ENCODE data around the gene TNIK.
"Not testable (repeated sequence)": the region's sequence is repeated elsewhere in the genome, so short reads cannot be mapped to it uniquely, and the experiment has no call there.

The TNIK gene

DNA sequence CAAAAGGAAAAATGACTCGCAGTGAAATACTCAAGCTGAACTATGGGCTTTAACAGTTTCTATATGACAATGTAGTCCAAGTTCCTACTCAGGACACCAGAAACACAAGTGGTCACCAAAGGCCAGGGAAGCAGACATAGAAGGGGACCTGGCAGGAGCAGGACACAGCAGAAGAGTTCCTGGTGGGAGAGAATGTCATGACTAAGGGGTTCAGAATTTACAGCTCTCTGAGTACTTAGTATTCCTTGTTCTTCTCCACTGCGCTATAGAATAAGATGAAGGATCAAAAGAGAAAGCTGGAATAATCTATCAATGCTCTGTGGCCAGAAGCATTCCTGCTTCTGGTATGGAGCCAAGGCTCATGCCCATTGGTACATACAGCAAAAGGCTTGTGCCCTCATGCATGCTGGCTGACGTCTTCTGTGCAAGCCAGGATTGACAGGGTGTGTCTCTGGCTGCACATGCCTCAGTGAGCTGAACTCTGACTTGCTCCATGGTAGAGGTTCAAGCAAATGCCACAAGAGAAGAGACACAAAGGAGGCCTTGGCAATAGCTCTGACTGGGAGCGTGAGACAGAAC, 305.0 kb downstream of the TNIK start:
- no peak for DNase-seq

DNA sequence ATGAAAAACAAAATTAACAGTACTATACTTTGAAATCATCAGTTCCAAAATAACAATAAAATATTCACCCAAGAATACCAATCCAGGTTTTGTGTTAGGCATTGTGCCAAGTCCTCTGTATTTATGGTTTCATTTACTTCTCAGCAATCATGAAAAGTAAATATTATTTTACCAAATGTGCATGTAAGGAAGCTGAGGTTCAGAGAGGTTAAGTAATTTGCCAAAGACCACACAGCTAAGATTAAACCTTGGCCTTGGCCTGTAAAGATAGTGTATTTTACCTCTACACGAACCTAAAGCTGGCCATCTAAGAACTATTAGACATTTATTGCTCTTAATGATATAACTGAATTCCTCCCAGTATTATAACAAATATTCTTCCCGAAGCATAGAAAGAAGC, 309.3 kb downstream of the TNIK start:
- no peak for DNase-seq

DNA sequence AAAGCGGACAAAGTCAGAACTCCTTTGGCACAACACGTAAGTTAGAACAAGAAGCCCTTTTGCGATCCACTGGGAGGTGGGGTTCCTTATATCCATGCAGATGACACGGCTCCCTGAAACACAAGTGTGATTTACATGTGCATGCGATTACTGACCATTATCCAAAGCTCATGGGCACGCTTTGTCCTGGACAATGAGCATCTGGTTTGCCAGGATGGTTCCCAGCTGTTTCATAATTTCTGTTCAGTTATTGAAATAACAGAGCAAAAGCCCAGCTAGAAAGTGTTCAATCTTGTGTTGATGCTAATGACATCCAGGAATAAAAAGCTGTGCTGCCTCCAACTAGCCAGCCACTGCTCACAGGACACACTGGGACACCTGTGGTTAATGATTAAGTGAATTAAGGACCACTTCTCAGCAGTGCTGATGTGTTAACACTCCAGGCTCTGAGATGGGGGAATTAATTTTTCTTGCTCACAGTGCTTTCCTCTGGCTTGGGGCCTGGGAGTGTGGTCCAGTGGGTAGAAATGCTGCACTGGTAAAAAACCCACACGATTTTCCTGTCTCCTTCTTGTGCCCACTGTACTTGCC, 310.6 kb downstream of the TNIK start:
- no peak for DNase-seq

DNA sequence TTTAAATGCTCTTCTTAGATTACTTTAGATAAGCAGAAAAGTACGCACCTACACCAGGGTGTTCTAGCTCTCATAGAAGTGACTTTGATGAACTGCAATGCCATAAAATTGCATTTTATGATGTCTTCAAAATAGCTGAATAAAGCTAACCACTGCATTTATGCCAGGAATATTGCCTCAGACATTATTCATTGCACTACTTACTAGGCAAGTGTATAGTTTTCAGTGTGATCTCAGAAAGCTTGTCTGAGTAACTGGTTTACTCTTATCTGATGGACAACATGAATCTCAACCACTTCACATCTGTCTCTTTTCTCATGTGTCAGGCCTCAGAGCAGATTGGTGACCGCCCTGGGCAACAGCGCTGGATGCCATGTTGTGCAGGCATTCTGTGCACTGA, 314.4 kb downstream of the TNIK start:
- no peak for DNase-seq

DNA sequence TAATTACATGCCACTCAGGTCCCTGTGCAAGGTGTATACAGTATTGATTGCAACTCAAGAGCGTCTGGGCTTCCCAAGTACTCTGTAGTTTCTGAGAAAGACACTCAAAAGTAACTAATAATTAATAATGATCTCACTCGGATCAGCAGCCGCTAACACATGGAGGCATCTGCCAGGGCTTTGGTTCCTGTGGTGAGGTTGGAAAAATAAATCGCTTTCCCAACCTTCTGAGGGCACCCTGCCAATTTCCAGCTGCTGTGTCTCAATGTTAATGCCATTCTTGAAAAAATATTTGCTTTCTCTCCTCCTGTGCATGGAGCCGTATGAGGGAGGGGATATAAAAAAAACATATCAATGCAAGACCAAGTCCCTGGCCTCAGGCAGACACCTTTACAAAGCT, 317.2 kb downstream of the TNIK start:
- no peak for DNase-seq

DNA sequence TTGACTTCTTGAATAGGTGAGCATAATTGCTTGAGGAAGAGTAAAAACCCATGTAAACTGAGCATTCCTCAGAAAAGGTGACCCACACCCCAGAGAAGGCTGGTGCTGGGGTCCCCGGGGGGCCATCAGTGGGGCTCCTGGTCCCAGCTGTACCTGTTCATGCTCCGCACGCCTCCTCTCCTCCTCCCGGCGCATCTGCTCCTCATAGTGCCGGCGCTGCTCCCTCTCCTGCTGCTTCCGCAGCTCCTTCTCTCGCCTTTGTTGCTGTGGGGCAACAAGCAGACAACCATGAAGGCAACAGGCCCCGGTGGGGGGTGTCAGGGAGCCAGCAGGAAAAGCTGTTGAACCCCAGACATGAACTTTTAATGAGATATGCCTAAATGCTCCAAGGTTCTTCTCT, 320.0 kb downstream of the TNIK start:
- DNase-seq, result no peak

DNA sequence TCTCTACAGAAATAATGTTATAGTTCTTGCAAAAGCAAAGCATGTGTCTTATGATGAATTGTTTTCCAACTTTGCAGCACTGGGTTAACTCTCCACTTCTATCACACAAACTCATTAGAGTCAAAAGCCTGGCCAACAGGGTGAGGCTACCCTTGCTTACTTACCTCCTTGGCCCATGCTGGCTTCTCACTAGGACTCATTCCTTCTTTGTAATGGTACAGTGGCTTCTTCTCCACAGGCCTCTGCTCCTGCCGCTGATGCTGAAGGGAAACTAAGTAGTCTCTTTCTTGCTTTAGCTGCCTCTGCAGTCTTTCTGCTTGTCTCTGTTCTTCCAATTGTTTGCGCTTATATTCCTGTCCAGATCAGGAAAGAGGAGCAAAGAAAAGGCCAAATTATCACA, 322.2 kb downstream of the TNIK start:
- DNase-seq, result no peak

DNA sequence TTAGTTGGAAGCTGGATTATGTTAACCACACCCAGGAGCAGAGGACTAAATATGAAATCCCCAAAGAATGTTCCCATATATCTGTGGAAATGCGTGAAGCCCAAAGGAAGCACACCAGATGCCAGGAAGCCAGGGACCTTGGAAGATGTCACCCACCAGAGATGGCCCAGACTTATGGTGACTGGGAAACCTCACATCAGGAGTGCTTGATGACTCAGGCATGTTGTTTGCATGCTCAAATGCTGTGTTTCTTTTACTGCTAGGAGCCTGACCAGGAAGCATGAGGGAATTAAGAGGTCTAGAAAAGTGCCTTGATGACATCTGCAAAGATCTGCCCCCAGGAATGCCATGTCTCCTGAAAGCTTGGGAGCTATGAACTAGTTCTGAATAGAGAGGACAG, 324.7 kb downstream of the TNIK start:
- DNase-seq, result no peak

DNA sequence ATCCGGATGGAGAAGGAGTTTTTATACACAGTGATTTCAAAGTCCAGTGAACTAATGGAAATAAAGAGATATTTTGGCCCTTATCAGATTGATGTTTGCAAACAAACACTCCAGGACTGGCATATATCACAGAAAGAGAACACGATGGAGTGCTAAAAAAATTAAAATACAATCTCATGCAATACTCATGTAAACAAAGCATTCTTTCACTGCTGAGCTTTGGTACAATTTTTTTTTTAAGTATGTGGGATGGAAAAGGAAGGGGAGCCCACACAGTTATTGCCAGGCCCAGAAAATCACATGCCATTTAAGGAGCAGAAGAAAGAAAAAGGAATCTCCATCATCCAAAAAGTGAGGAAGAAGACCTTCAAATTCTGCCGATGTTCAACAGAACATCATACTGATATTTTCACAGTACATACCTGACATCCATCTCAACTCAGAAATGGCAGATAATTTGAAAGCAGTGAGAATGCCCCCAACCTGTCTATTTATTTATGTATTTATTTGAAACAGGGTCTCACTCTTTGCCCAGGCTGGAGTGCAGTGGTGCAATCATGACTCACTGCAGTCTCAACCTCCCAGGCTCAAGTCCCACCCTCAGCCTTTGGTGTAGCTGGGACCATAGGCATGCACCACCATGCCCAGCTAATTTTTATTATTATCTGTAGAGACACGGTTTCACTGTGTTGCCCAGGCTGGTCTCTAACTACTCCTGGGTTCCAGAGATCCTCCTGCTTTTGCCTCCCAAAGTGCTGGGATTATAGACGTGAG, 326.2 kb downstream of the TNIK start:
- DNase-seq, result no peak

DNA sequence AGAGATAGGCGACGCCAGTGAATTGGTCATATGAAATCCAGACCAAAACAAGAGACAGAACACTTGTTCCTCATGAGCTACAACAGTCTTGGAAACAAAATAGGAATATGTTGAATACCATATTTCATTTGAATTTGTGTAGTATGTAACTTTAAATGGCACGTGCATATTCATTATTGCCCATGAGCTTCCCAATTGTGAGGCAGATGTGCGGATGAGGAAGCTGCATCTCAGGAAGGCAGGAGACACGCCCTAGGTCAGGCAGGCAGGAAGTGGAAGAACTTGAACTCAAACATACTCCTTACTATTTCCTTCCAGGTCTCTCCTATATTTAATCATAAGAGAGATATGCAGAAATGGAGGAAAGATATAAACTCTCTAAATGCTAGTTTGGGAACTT, 326.9 kb downstream of the TNIK start:
- DNase-seq, result no peak

DNA sequence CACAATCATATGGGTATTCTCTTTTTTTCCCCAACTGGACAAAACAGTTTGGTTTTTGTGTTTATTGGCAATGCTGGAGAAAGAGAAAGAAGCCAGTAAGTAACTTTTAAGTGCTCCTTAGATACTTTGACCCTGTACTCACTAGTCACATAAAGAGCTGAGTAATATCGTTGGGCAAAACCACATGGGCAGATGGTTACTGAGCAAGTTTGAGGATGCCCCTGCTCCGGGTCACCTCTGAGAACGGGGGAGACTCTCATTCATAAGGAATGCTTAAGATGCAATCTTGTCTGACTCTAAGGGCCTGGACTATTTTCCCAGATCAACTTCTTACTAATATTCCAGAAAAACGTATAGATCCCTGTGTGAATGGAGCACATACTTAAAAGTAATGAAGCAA, 327.3 kb downstream of the TNIK start:
- no peak for DNase-seq

DNA sequence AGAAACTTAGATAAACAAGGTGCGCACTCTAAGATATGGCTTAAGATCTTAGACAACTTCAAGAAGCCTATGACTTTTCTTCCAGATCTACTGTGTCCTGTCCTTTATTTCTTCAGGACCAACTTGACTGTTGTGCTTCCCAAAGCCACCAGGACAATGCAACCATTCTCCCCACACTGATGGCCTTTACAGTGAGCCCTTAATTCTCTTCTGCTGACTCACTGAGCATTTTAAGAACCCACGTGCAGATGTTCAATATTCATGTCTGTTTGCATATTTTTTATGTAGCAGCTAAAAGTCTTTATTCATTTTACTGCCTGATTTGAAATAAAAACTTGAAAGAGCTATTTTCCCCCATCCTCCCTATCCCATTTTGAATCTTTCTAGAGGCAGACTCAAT, 330.4 kb downstream of the TNIK start:
- no peak for DNase-seq

DNA sequence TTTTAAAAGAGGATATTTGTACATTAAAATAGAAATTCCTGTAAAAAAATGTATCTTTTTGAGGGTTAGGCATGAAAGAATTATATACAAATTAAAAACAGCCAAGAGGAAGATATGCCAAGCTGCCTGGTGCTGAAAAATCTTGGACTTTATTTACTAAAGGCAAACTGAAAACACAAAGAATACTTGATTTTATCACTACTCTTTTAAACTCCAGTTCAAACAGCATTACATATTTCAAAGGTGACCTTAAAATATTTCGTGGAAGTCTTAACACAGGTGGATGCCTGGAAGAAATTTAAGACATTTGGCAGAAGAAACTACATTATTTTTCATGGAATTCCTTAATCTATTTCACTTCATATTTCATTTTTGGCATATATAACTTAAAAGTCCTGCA, 332.6 kb downstream of the TNIK start:
- no peak for DNase-seq

DNA sequence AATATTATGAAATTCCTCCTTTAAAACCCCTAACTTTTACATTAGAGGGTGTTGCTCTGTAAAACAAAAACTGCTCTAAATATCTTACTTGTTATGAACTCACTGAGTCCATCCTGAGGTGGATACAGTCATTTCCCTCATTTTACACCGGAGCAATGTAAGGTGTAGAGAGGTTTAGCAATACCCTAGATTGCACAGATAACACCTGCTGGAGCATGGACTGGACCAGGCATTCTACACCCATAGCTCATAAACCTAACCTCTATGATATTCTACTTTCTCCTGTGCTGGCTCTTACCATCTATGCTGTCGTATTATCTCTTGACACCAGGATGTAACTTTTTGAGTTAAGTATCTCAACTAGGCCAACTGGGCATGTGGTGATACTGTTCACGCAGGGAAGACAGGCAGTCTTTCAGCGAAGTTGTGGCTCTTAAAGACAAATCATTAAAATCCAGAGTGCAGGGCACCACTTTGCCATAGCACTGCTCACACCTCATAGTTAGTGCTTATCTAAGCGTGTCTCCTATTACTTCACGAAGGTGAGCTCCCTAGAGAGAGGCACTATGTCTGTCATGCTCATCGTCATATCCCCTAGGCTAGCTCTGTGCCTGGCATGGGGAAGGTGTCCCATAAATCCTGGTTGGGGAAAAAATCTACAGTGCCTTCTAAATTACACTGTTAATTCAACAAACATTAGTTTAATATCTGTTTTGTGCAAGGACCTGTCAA, 333.6 kb downstream of the TNIK start:
- no peak for DNase-seq

DNA sequence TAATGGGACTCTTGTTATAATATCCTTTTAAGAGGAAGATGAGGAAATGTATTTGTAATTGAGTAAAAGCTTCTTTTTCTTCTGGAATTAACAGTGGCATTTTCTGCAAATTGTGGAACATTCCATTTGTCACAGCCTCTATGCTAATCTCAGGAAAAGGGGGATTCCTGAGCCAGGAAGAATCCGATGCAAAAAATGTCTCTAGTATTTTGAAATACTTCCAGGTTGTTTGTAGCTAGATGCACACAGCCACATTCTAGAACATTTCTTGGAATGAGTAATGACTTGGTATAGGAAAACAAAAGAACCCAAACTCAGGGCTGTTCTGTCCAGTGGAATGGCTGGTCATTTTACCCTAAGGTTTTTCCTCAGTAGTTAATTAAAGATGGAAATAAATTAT, 335.2 kb downstream of the TNIK start:
- no peak for DNase-seq

DNA sequence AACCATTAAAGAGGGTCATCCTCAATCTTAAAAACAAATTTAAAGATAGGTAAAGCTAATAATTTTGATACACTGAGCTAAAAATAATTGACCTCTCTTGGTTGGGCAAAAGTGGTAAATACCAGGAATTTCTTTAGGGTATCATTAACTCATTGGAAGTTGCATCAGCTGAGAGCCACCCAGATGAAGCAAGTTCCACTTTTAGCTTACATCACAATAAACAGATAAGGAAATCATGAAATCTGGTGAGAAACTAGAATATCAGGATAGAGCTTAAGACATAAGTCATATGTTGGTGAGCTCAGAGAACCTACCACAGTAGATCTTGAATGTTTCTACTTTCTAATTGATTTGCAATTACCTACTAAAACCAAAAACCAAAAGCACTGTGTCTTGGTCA, 336.3 kb downstream of the TNIK start:
- DNase-seq, result no peak

DNA sequence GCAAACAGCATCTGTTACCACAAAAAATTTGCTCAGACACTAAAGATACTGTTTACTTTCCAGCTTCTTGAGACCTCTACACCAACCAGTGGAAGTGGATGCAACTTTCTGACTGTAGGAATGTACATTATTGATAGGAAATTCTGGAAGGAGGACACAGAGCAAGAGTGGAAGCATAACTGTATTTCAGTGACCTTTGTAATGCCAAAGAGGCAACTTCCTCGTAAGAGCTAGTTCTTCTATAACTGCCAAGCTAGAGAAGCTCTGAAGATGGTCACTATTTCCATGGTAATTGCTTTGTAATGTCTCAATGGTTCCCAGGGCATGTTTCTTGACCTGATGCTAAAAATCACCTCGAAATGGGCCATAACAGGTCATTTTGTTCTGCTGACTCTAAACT, 337.3 kb downstream of the TNIK start:
- DNase-seq, result no peak

DNA sequence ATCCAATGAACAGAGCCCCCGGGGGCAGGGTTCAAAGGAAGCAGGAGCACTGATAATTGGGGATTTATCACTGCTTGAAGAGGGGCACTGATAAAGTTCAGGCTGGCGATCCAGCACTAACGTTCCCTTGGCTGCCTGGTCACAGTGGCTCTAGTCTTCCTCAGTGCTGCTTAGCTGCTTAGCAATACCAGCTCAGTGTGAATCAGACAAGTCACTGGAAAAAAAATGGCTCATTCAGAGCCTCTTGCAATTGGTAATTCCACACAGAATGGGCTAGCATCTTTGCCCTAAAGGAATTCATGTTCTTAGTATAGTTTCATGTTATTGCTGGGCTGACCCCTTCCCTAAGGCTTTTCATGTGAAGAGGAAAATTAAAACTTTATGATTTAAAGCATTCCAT, 338.0 kb downstream of the TNIK start:
- DNase-seq, result no peak

DNA sequence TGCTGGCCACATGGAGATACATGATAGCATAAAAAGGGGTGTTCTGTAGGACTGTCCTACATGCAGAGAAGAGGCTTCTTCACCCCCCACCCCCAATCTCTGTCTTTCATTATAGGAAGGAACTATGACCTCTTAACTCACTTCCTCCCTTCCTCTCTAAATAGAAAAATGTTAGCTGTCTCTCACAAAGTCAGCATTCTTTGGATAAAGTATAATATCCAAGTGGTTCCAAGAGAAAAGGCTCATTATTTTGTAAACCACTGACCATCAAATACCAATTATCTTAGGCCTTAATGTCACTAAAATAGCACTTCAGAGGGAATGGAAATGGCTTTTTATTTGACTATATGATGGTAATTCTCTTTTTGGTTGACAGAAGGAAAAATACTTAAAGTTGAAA, 338.4 kb downstream of the TNIK start:
- no peak for DNase-seq

DNA sequence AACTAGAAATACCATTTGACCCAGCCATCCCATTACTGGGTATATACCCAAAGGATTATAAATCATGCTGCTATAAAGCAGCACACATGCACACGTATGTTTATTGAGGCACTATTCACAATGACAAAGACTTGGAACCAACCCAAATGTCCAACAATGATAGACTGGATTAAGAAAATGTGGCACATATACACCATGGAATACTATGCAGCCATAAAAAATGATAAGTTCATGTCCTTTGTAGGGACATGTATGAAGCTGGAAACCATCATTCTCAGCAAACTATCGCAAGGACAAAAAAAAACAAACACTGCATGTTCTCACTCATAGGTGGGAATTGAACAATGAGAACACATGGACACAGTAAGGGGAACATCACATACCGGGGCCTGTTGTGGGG, 340.8 kb downstream of the TNIK start:
- not testable (repeated sequence) for DNase-seq

DNA sequence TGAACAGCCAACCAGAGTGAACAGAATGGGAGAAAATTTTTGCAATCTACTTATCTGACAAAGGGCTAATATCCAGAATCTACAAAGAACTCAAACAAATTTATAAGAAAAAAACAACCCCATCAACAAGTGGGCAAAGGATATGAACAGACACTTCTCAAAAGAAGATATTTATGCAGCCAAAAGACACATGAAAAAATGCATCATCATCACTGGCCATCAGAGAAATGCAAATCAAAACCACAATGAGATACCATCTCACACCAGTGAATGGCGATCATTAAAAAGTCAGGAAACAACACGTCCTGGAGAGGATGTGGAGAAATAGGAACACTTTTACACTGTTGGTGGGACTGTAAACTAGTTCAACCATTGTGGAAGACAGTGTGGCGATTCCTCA, 341.2 kb downstream of the TNIK start:
- DNase-seq, result not testable (repeated sequence)

DNA sequence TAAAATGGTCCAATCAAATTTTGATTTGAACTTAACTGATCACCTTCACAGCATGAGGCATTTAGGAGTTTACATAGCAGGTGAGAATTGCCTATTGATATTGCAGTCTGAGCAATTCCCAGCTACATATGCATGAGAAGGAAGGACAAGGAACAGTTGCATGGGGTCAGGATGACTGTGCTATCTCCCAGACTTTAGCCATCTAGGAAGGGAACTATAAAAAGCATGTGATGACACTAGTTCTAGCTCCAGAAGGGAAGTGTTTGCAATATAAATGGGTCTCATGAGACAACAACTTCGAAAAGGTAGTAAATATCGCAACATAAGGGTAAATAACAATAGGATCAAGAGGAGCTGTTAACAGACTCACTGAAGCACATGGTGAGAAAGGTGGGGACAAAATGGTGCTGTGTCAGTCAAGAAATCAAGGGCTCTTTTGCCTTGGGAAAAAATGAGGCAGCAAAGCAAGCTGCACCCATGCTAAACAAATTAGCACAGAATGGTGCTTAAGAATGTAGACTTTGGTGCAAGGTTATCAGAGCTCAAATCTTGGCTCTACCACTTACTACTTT, 343.3 kb downstream of the TNIK start:
- no peak for DNase-seq

DNA sequence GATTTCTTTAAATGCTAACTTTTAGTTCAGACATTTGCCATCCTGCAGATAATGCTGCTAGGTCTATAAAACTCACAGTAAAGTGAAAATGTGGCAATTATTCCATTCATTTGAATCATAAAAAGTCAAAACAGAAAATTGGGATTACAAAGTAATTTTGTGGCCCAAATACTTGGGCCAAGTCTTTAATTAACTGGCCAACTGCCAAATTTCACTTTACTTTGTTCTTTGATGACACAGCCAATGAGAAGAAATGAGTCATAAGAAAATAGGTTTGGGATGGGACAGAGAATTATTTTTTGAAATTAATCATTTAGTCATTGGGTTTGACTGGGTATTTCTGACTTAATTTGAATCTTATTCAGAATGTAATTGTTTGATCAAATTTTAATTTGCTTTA, 343.8 kb downstream of the TNIK start:
- no peak for DNase-seq

DNA sequence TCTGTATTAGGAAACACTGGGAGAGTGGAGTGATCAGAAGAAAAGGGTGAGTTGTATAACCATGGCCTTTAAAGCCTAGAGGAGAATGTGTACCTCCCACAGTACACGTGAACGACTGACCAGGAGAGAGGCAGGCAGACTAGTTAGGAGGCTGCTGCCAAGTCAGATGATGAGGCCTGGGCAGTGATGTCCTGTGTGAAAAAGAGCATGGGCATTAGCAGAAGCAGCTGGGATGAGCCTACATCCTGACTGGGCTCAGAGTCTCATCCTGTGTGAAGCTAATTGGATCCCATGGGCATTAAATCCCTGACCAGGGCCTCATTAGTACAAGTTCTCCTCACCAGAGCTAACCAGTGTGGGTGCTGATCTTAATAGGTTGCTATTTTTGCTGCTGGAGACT, 344.5 kb downstream of the TNIK start:
- DNase-seq, result no peak

All from cerebellar nuclear complex (tissue), 1 donor.